Gastroesophageal sphincter (tissue), 4 donors: ENCODE measurements around the gene KCTD10. TPM values are rescaled to one million over a fixed set of nuclear protein-coding genes. Genes with fewer than 3 reads are reported as not detected.
A peak's percentile ranks its signal among the peaks of the same experiment; 100 is the strongest.

Experiments used
- ATAC-seq: fragments of 150-250 bp; one replicate; pipeline ENCODE4 v1.9.1; 2016; ENCODE audit warnings: mild to moderate bottlenecking, moderate library complexity
- H3K27ac ChIP-seq, 4 donors: fragments of 200-600 bp; sonication (generic) in 3 of 4; 1 replicate in 3 of 4; 2 replicates in 1 of 4; pipeline ENCODE4 v1.5.1; 2016 to 2019
- H3K27me3 ChIP-seq: fragments of 200-600 bp; sonication (generic); one replicate; pipeline ENCODE4 v1.5.1; 2019
- H3K36me3 ChIP-seq, 2 donors: fragments of 200-600 bp; sonication (generic); one replicate each; pipeline ENCODE4 v1.5.1; 2019; ENCODE audit warnings: control low read depth in 1 of 2
- H3K4me1 ChIP-seq, 3 donors: fragments of 200-600 bp; sonication (generic); 1 replicate in 2 of 3; 2 replicates in 1 of 3; pipeline ENCODE4 v1.5.1; 2016 to 2019; ENCODE audit warnings: control low read depth in 2 of 3
- H3K4me3 ChIP-seq, 2 donors: fragments of 200-600 bp; sonication (generic); one replicate each; pipeline ENCODE4 v1.5.1; 2019; ENCODE audit warnings: mild to moderate bottlenecking in 1 of 2, moderate library complexity in 1 of 2
- H3K9me3 ChIP-seq, 3 donors: fragments of 200-600 bp; sonication (generic); one replicate each; pipeline ENCODE4 v1.5.1; 2017 to 2019; ENCODE audit warnings: control low read depth in 2 of 3
- EP300 ChIP-seq: sonication (generic); formaldehyde crosslinking; IDR thresholded peaks from one replicate; pipeline ENCODE4 v1.6.1; 2017; ENCODE audit warnings: antibody characterized with exemption, mild to moderate bottlenecking
- POLR2A ChIP-seq, 2 donors: fragments of 450-650 bp; IDR thresholded peaks; one replicate each; pipeline ENCODE4 v1.6.1; 2017; ENCODE audit warnings: antibody characterized with exemption in 2 of 2, mild to moderate bottlenecking in 2 of 2, moderate library complexity in 1 of 2
- POLR2AphosphoS5 ChIP-seq: sonication (generic); formaldehyde crosslinking; IDR thresholded peaks from one replicate; pipeline ENCODE4 v1.6.1; 2017; ENCODE audit warnings: antibody characterized with exemption
- WGBS, 2 donors: methylation state at CpG; one replicate each; pipeline ENCODE4 v1.1.5; 2018; ENCODE audit warnings: low coverage in 1 of 2; 5-methylcytosine and 5-hydroxymethylcytosine counted together
- total RNA-seq, 4 donors: library from RNA; depleted of rRNA; stranded (reverse); fragments of >200 nt; gene quantifications; one replicate each; pipeline ENCODE4 v1.1.0, GENCODE V29; 2016
- TF ChIP-seq, protein P1 (sequence below), 4 experiments: fragments of 200-600 bp in 2 of 4; fragments of 450-650 bp in 2 of 4; sonication (generic) in 1 of 4; IDR thresholded peaks; one replicate each; pipeline ENCODE4 v1.5.1; 2017 to 2019; ENCODE audit warnings: antibody characterized with exemption in 4 of 4, mild to moderate bottlenecking in 2 of 4, moderate library complexity in 2 of 4

The KCTD10 gene
- total RNA-seq, 4 donors from 2014 or later: 76.8 to 104 (median 94.5) TPM

DNA sequence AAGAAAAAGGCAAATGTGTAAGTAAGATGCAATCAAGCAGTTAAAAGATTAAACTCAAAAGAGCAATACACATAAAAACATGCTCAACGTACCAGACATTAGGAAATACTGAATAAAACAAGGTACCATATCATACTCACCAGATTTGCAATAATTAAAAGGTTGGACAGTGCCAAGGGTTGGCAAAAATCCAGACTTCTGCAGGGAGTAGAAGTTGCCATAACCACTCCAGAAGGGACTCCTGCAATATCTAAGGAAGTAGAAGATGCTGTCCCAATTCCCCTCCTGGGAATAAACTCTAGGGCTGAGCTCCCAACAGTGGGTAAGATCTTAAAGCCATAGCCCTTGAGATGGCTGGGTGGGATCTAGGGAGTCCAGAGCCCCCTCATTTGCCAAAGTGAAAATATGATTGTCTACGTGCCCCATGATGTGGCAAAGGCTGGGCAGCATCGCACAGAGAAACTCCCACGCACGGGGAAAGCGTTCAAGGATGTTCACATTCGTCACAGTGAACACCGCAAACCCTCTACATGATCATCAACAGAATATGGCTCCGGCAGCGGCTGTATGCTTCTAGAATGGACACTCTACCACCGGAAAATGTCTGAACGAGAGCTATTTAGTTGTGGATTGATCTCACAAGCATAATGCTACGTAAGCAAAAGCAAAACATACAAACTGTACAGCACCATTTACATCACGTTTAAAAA is 12.3 kb downstream of the KCTD10 start:
- no peaks in the 10 kb centered on the region for H3K9me3 ChIP-seq
- H3K27me3 ChIP-seq: no peaks in the 10 kb centered on the region
- H3K36me3 ChIP-seq: peaks cover 0 to 51% of the 10 kb centered on the region in 2 donors
- ATAC-seq: no peak
- H3K4me1 ChIP-seq: peaks cover 40 to 94% (median 75%) of the 10 kb centered on the region in 3 donors
- TF ChIP-seq, protein P1, sequence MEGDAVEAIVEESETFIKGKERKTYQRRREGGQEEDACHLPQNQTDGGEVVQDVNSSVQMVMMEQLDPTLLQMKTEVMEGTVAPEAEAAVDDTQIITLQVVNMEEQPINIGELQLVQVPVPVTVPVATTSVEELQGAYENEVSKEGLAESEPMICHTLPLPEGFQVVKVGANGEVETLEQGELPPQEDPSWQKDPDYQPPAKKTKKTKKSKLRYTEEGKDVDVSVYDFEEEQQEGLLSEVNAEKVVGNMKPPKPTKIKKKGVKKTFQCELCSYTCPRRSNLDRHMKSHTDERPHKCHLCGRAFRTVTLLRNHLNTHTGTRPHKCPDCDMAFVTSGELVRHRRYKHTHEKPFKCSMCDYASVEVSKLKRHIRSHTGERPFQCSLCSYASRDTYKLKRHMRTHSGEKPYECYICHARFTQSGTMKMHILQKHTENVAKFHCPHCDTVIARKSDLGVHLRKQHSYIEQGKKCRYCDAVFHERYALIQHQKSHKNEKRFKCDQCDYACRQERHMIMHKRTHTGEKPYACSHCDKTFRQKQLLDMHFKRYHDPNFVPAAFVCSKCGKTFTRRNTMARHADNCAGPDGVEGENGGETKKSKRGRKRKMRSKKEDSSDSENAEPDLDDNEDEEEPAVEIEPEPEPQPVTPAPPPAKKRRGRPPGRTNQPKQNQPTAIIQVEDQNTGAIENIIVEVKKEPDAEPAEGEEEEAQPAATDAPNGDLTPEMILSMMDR (IDR thresholded peaks at IDR 0.05): no peak
- TF ChIP-seq POLR2AphosphoS5: no peak
- TF ChIP-seq POLR2A (IDR thresholded peaks at IDR 0.05): no peak
- no peak for TF ChIP-seq EP300
- H3K4me3 ChIP-seq: no peak overlapping the region
- WGBS, 2 donors: 75 to 89% methylated on average over 4 to 11 of the region's 14 CpGs
- peak overlapping the region; percentile 90 to 100 (median 96) for H3K27ac ChIP-seq

DNA sequence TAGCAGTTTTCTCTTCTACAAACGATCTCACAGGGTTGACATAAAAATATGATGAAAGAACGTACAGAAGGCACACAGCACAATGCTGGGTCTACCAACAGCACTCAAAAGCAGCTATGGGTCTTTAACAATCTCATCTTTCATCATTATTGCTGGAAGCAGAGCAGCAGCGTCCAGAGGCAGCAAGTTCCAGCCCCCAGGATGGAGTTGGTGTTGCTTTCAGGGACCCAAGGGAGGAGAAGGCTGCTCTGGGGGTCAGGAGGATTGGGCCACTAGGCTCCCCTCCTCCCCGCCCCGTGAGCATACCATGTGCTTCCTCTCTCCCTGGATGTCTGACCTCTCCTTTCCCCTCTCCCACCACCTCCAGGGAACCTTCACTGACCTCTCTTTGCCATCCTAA is 13.3 kb downstream of the KCTD10 start:
- H3K4me1 ChIP-seq: peaks cover 41 to 98% (median 83%) of the 10 kb centered on the region in 3 donors
- TF ChIP-seq EP300: no peak
- TF ChIP-seq POLR2AphosphoS5: no peak
- TF ChIP-seq, protein P1 (IDR thresholded peaks at IDR 0.05): no peak
- TF ChIP-seq POLR2A (IDR thresholded peaks at IDR 0.05): no peak
- WGBS, 2 donors: 20 to 36% methylated on average over 1 to 2 of the region's 5 CpGs
- H3K27me3 ChIP-seq: no peaks in the 10 kb centered on the region
- peak overlapping the region; percentile 90 to 100 (median 96) for H3K27ac ChIP-seq
- H3K9me3 ChIP-seq: no peaks in the 10 kb centered on the region
- peaks cover 0 to 43% of the 10 kb centered on the region in 2 donors for H3K36me3 ChIP-seq
- ATAC-seq: no peak
- H3K4me3 ChIP-seq: peak overlapping the region; percentile 25 to 34

DNA sequence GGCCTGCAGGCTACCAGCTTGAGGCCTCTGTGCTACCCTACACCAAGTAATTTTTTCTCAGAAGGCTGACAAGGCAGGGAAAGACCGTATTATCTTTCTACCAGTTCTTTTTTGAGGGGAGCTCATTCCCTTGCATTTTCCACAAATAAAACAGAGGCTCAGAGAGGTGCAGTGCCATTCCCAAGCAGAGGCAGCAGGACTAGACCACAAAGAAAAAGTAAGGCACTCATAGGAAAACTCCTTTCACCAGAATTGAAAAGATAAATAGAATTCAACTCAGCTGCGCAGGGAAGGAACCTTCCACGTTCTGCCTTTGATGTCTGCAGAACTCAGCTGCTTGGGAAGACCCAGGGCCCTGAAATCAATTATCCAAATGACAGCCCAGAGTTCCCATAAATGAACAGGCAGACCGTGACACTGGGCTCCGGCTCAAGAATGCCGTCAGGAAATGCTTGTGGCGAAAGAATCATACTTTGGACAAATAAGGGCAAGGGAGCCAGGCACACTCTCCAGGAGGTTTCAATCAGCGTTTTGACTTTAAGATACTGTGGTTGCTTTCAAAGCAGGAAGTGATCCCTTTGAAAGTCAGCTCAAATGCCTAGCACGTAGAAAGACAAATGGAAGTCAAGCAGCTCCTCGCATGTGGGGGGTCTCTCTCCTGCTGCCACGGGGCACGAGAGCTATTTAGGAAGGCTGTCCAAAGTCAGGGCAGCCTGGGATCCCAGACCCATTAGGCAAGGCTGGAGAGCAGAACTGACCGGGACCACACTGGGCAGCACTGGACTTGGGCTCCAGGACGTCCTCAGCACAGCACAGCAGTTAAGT is 14.0 kb downstream of the KCTD10 start:
- H3K4me3 ChIP-seq: peak overlapping the region; percentile 25 to 34
- WGBS, 2 donors: 2 to 7% methylated on average over 7 to 9 of the region's 14 CpGs
- H3K4me1 ChIP-seq: peaks cover 42 to 100% (median 87%) of the 10 kb centered on the region in 3 donors

DNA sequence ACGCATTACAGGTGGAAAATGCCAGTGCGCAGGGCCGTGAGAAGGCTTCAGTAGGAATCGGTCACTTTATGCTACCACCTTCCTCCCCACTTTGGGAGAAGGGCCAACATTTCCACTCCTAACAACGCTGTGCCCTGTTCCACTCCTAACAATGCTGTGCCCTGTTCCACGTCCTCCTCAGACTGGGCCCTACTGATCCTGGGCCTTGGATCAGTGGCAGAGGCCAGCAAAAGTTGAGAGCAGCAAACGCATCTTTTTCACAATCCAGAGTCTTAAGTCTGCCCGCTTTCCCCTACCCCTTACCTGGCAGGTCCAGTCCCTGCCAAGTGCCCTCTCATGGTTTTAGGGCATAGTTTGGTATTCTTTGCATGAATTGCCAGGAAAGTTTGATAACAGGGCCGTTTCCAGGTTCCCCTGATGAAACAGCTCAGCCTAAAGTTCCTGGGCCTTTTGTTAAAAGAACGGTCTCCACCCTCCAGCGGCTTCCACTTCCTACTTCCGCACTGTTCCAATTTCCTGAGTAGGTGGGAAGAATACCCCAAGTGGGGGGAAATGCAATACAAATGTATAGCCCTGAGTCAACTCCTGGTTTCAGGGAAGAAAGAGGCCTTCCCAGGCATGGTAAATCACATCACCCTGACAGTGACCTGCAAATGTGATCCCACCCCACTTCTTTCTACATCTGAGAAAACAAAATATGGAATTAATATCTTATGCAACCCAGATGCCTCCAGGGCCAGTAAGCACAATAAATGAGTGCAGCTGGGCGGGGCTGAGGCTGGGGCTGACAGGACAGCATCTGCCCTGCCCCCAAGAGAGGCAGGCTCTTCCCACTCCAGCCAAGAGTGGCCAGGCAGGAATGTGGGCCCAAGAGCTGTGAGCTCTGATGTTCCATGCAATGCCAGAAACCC is 15.0 kb downstream of the KCTD10 start:
- ATAC-seq: peak; percentile 92
- Histone ChIP-seq H3K27me3 (no peaks in the 10 kb centered on the region), H3K36me3 (peaks cover 0 to 36% of the 10 kb centered on the region in 2 donors), H3K4me3 (peak overlapping the region in 1 of 2 donors; percentile 34), H3K4me1 (peaks cover 41 to 99% (median 91%) of the 10 kb centered on the region in 3 donors), H3K27ac (peak overlapping the region; percentile 90 to 100 (median 96)), H3K9me3 (no peaks in the 10 kb centered on the region)
- 22 to 43% methylated on average over 5 to 12 of the region's 13 CpGs for WGBS, 2 donors
- TF ChIP-seq, protein P1 (IDR thresholded peaks at IDR 0.05): peak in 1 of 4 experiments; percentile 11
- TF ChIP-seq EP300: no peak
- no peak for TF ChIP-seq POLR2A (IDR thresholded peaks at IDR 0.05)
- TF ChIP-seq POLR2AphosphoS5: peak; percentile 95

More for the DNA sequence above, 14.0 kb downstream of the KCTD10 start:
- Histone ChIP-seq H3K27me3 (no peaks in the 10 kb centered on the region), H3K27ac (peak overlapping the region; percentile 90 to 100 (median 96)), H3K9me3 (no peaks in the 10 kb centered on the region), H3K36me3 (peaks cover 0 to 37% of the 10 kb centered on the region in 2 donors)
- ATAC-seq: peak; percentile 89
- peak; percentile 99 for TF ChIP-seq POLR2AphosphoS5
- no peak for TF ChIP-seq POLR2A (IDR thresholded peaks at IDR 0.05)
- no peak for TF ChIP-seq EP300
- TF ChIP-seq, protein P1 (IDR thresholded peaks at IDR 0.05): peak in 2 of 4 experiments; percentile 19 to 33
